Measurements from ENCODE around the gene SERTAD1.

Gene SERTAD1

GRCh38 chr19:40407714-40408597, 17.8 kb downstream of the SERTAD1 start:
- no peak for DNase-seq (ENCODE audit: low read depth in 1 of 2, low spot score in 1 of 2)

GRCh38 chr19:40403262-40403984, 22.4 kb downstream of the SERTAD1 start:
- peak; percentile 49 to 64 for DNase-seq (ENCODE audit: low read depth in 1 of 2, low spot score in 1 of 2)

GRCh38 chr19:40400559-40400958, 25.2 kb downstream of the SERTAD1 start:
- no peak for DNase-seq (ENCODE audit: low read depth in 1 of 2, low spot score in 1 of 2)

GRCh38 chr19:40398417-40399131, 27.2 kb downstream of the SERTAD1 start:
- peak; percentile 23 to 58 for DNase-seq (ENCODE audit: low read depth in 1 of 2, low spot score in 1 of 2)

- no peak for DNase-seq (ENCODE audit: low read depth in 1 of 2, low spot score in 1 of 2)
Measured at GRCh38 chr19:40397568-40397906, 28.3 kb downstream of the SERTAD1 start.

- DNase-seq (ENCODE audit: low read depth in 1 of 2, low spot score in 1 of 2): no peak
Measured at GRCh38 chr19:40396886-40397567, 28.8 kb downstream of the SERTAD1 start.

- no peak for DNase-seq (ENCODE audit: low read depth in 1 of 2, low spot score in 1 of 2)
Measured at GRCh38 chr19:40395956-40396355, 29.8 kb downstream of the SERTAD1 start.

- DNase-seq (ENCODE audit: low read depth in 1 of 2, low spot score in 1 of 2): no peak
Measured at GRCh38 chr19:40394816-40395210, 31.0 kb downstream of the SERTAD1 start.

GRCh38 chr19:40393894-40394815, 31.6 kb downstream of the SERTAD1 start:
- DNase-seq (ENCODE audit: low read depth in 1 of 2, low spot score in 1 of 2): no peak

GRCh38 chr19:40392894-40393517, 32.8 kb downstream of the SERTAD1 start:
- no peak for DNase-seq (ENCODE audit: low read depth in 1 of 2, low spot score in 1 of 2)

GRCh38 chr19:40392123-40392522, 33.7 kb downstream of the SERTAD1 start:
- no peak for DNase-seq (ENCODE audit: low read depth in 1 of 2, low spot score in 1 of 2)

- DNase-seq (ENCODE audit: low read depth in 1 of 2, low spot score in 1 of 2): no peak
Measured at GRCh38 chr19:40390084-40390742, 35.6 kb downstream of the SERTAD1 start, which contains the start of gene HIPK4. Gene HIPK4 (minus strand): TSS chr19:40390181. CDS start chr19:40389902, 279 bp downstream.

- no peak for DNase-seq (ENCODE audit: low read depth in 1 of 2, low spot score in 1 of 2)
Measured at GRCh38 chr19:40389404-40390083, 36.2 kb downstream of the SERTAD1 start.

GRCh38 chr19:40388481-40388880, 37.3 kb downstream of the SERTAD1 start:
- DNase-seq (ENCODE audit: low read depth in 1 of 2, low spot score in 1 of 2): no peak

GRCh38 chr19:40387155-40387554, 38.6 kb downstream of the SERTAD1 start:
- DNase-seq (ENCODE audit: low read depth in 1 of 2, low spot score in 1 of 2): no peak

- DNase-seq (ENCODE audit: low read depth in 1 of 2, low spot score in 1 of 2): no peak
Measured at GRCh38 chr19:40383668-40384248, 42.0 kb downstream of the SERTAD1 start.

- DNase-seq (ENCODE audit: low read depth in 1 of 2, low spot score in 1 of 2): no peak
Measured at GRCh38 chr19:40381321-40381720, 44.5 kb downstream of the SERTAD1 start.

Data from activated CD4-positive, alpha-beta T cell treated with anti-CD3 and anti-CD28 coated beads, Interleukin-2, amount 50 U/mL, for 24 hours (primary cell).